Activated B cell treated with CpG ODN at 0.5 μM for 24 hours (primary cell): ENCODE results near the gene TEF. TPM values are rescaled to one million over a fixed set of nuclear protein-coding genes. Genes with fewer than 3 reads are reported as not detected.
A peak's percentile ranks its signal among the peaks of the same experiment; 100 is the strongest.

Source experiments
- ATAC-seq: fragments of 200-7000 bp; cut with Tn5 transposase; one replicate; pipeline ENCODE4 v1.10.0; 2021; ENCODE audit warnings: low read depth, mild to moderate bottlenecking, moderate library complexity
- CTCF ChIA-PET: fragments of 350-600 bp; sonication (Branson Sonifier 250); formaldehyde crosslinking; loops from one replicate; lab custom pipeline; 2021; ENCODE audit warnings: antibody characterized with exemption; lab: Charles Lee
- POLR2A ChIA-PET: fragments of 350-600 bp; sonication (Branson Sonifier 250); formaldehyde crosslinking; loops from one replicate; lab custom pipeline; 2021; ENCODE audit warnings: antibody characterized with exemption; lab: Charles Lee
- DNase-seq: peaks from one replicate; pipeline ENCODE4 v3.0.0; 2022
- H3K27ac Mint-ChIP-seq: one replicate; pipeline ENCODE4 v1.8.0; 2020; ENCODE audit warnings: mixed read lengths
- H3K27me3 Mint-ChIP-seq: one replicate; pipeline ENCODE4 v1.8.0; 2021; ENCODE audit warnings: mixed read lengths
- H3K36me3 Mint-ChIP-seq: one replicate; pipeline ENCODE4 v1.8.0; 2021; ENCODE audit warnings: low read depth, mixed read lengths
- H3K4me1 Mint-ChIP-seq: one replicate; pipeline ENCODE4 v1.8.0; 2021; ENCODE audit warnings: mixed read lengths
- H3K4me3 Mint-ChIP-seq: one replicate; pipeline ENCODE4 v1.8.0; 2020; ENCODE audit warnings: mild to moderate bottlenecking, mixed read lengths
- H3K9me3 Mint-ChIP-seq: one replicate; pipeline ENCODE4 v1.8.0; 2020; ENCODE audit warnings: mixed read lengths
- CTCF ChIP-seq: fragments of 200-600 bp; IDR thresholded peaks from one replicate; pipeline ENCODE4 v1.8.0; 2022; ENCODE audit warnings: antibody characterized with exemption, mild to moderate bottlenecking
- intact Hi-C: fragments of 100-400 bp; cut with micrococcal nuclease; formaldehyde crosslinking; loops from one replicate; pipeline ENCODE4 v1.15.1; 2024
- total RNA-seq: library from RNA; stranded (reverse); gene quantifications from 2 replicates; pipeline ENCODE4 v1.2.3, GENCODE V29; 2022

Gene TEF
- 5.1 and 5.2 TPM in 2 replicates for total RNA-seq

GRCh38 chr22:41381329-41382097 is at the start of gene TEF:
TSS of gene TEF (plus strand) at chr22:41381942. CDS start at chr22:41382045, 103 bp downstream.
- Mint-ChIP-seq H3K27ac (peak within 1 kb of the TSS; percentile 98), H3K9me3 (no peaks in the 10 kb centered on the region), H3K4me3 (peak within 1 kb of the TSS; percentile 91), H3K36me3 (peaks cover 2% of the 10 kb centered on the region), H3K4me1 (peaks cover 24% of the 10 kb centered on the region), H3K27me3 (no peaks in the 10 kb centered on the region)
- intact Hi-C loops: loop anchor here (1.0 to 5.0 kb wide), 12 partner anchors 63 to 617 kb away; partner anchors contain the start of genes DESI1, EP300, PHF5A and POLR3H
- ChIA-PET CTCF (interaction anchor here (0.8 to 3.0 kb wide), 6 partner anchors 21 to 145 kb away, joined by 3 to 9 read pairs (median 4); partner anchors contain the start of gene RANGAP1), POLR2A (interaction anchor here (0.6 to 4.5 kb wide), 47 partner anchors 10 to 1982 kb away, joined by 3 to 72 read pairs (median 5); partner anchors contain the start of genes ACO2, ATF4, CCDC134 and DESI1)
- no peak for TF ChIP-seq CTCF
- peak; percentile 84 for ATAC-seq
- peak; percentile 95 for DNase-seq

- intact Hi-C loops: no loop called here
- POLR2A ChIA-PET: interaction anchor here (0.7 kb wide), 1 partner anchor 32 kb away, joined by 8 read pairs; no protein-coding TSS in a partner anchor
- TF ChIP-seq CTCF: no peak
- Mint-ChIP-seq H3K27ac (no peak overlapping the region), H3K4me1 (no peaks in the 10 kb centered on the region), H3K4me3 (no peak overlapping the region), H3K27me3 (no peaks in the 10 kb centered on the region), H3K9me3 (no peaks in the 10 kb centered on the region), H3K36me3 (peaks cover 67% of the 10 kb centered on the region)
- CTCF ChIA-PET: no interaction called here
- ATAC-seq: no peak
- DNase-seq: no peak
Measured at GRCh38 chr22:41332217-41332939, 49.4 kb upstream of the TEF start.

GRCh38 chr22:41333806-41334205 is 47.9 kb upstream of the TEF start:
- no peak overlapping the region for H3K27ac Mint-ChIP-seq
- TF ChIP-seq CTCF: no peak
- ATAC-seq: no peak
- intact Hi-C loops: no loop called here
- no peaks in the 10 kb centered on the region for H3K9me3 Mint-ChIP-seq
- ChIA-PET POLR2A (interaction anchor here (0.6 to 0.7 kb wide), 2 partner anchors 13 to 537 kb away, joined by 3 to 4 read pairs; no protein-coding TSS in a partner anchor), CTCF (no interaction called here)
- no peak overlapping the region for H3K4me3 Mint-ChIP-seq
- DNase-seq: no peak
- H3K4me1 Mint-ChIP-seq: no peaks in the 10 kb centered on the region
- H3K27me3 Mint-ChIP-seq: no peaks in the 10 kb centered on the region
- peaks cover 57% of the 10 kb centered on the region for H3K36me3 Mint-ChIP-seq

GRCh38 chr22:41334215-41334614 is 47.5 kb upstream of the TEF start:
- Mint-ChIP-seq H3K27ac (no peak overlapping the region), H3K36me3 (peaks cover 58% of the 10 kb centered on the region), H3K4me3 (no peak overlapping the region), H3K4me1 (no peaks in the 10 kb centered on the region), H3K27me3 (no peaks in the 10 kb centered on the region), H3K9me3 (no peaks in the 10 kb centered on the region)
- ChIA-PET CTCF (no interaction called here), POLR2A (interaction anchor here (0.6 to 0.7 kb wide), 2 partner anchors 12 to 536 kb away, joined by 3 to 4 read pairs; no protein-coding TSS in a partner anchor)
- no peak for TF ChIP-seq CTCF
- intact Hi-C loops: no loop called here
- DNase-seq (no peak), ATAC-seq (no peak)
